Adrenal gland (tissue), 12 donors: ENCODE data around the gene ETDB. TPM values are rescaled to one million over a fixed set of nuclear protein-coding genes. Genes with fewer than 3 reads are reported as not detected.
"Not testable (repeated sequence)": the region's sequence is repeated elsewhere in the genome, so short reads cannot be mapped to it uniquely, and the experiment has no call there.

Source experiments
- DNase-seq, 7 donors: peaks; one replicate each; pipeline ENCODE4 v3.0.0-alpha.2; 2019 to 2020
- H3K27ac ChIP-seq, 5 donors: fragments of 200-600 bp; sonication (generic) in 4 of 5; 1 replicate in 3 of 5; 2 replicates in 2 of 5; pipeline versions ENCODE4 v1.5.1 to v1.8.0; 2016 to 2020; ENCODE audit warnings: mild to moderate bottlenecking in 1 of 5
- H3K27me3 ChIP-seq: fragments of 200-600 bp; 2 replicates; pipeline ENCODE4 v1.8.0; 2021
- H3K36me3 ChIP-seq, 2 donors: fragments of 200-600 bp; replicated peaks in 1 of 2; 1 replicate in 1 of 2; 2 replicates in 1 of 2; pipeline versions ENCODE4 v1.5.1 to v1.8.0; 2018 to 2022
- H3K4me1 ChIP-seq, 2 donors: fragments of 200-600 bp; replicated peaks in 1 of 2; 1 replicate in 1 of 2; 2 replicates in 1 of 2; pipeline versions ENCODE4 v1.5.1 to v1.8.0; 2018 to 2021
- H3K4me3 ChIP-seq, 4 donors: fragments of 200-600 bp; sonication (generic) in 3 of 4; one replicate each; pipeline ENCODE4 v1.5.1; 2016 to 2018
- H3K9me3 ChIP-seq, 3 donors: fragments of 200-600 bp; sonication (generic) in 1 of 3; replicated peaks in 1 of 3; 1 replicate in 2 of 3; 2 replicates in 1 of 3; pipeline versions ENCODE4 v1.5.1 to v1.8.0; 2016 to 2021
- CTCF ChIP-seq, 6 experiments: fragments of 450-650 bp in 4 of 6; fragments of 200-600 bp in 2 of 6; sonication (generic) in 1 of 6; IDR thresholded peaks; 1 replicate in 5 of 6; 2 replicates in 1 of 6; pipeline versions ENCODE4 v1.5.1 to v1.8.0; 2016 to 2021; ENCODE audit warnings: antibody characterized with exemption in 6 of 6, mild to moderate bottlenecking in 2 of 6, moderate library complexity in 1 of 6
- POLR2A ChIP-seq, 2 donors: fragments of 450-650 bp; IDR thresholded peaks; one replicate each; pipeline ENCODE4 v1.6.1; 2017; ENCODE audit warnings: antibody characterized with exemption in 2 of 2, mild to moderate bottlenecking in 2 of 2, moderate library complexity in 1 of 2
- WGBS, 4 donors: extraction: QIAGEN DNeasy Blood & Tissue Kit in 2 of 4; methylation state at CpG; one replicate each; pipeline versions ENCODE4 v1.1.5 to v1.1.7; 2013 to 2017; 5-methylcytosine and 5-hydroxymethylcytosine counted together
- intact Hi-C, 2 donors: fragments of 100-400 bp; cut with DNase I; formaldehyde crosslinking; loops; one replicate each; pipeline versions ENCODE4 v1.14.1 to v1.15.0; 2022 to 2023
- polyA plus RNA-seq, 3 donors: library from polyadenylated mRNA; stranded (reverse); fragments of 200-250 nt in 2 of 3; fragments of 350-450 nt in 1 of 3; fragmentation: Illumina TruSeq in 1 of 3; extraction: RNeasy Lipid Tissue Mini Kit (QIAGEN cat#74804) in 1 of 3; gene quantifications; one replicate each; pipeline ENCODE4 v1.2.3, GENCODE V29; 2013 to 2014
- total RNA-seq, 9 donors: library from RNA; depleted of rRNA in 4 of 9; stranded (reverse); fragments of >200 nt in 4 of 9; fragments of 120-200 nt in 1 of 9; fragmentation: NEBNext Ultra II Directional in 1 of 9; extraction: Animal tissue kit (Norgen Biotek cat#: 25700) in 1 of 9; gene quantifications; one replicate each; pipeline versions ENCODE4 v1.1.0 to v1.2.4, GENCODE V29; 2013 to 2023
- donor health status: healthy with polysubstance abuse.
- donor health status: Bipolar disorder and iron deficiency.
- donor health status: DM: yes; HTN: yes; CAD: no.
- donor health status: DM: no; HTN: no; CAD: no.
- donor health status: DM: no; HTN: no; CAD: no.
- donor health status: DM: yes; HTN: yes; CAD: no.

The ETDB gene
- total and polyA plus RNA-seq, 12 donors: not detected

GRCh38 chrX:135112743-135113142, 7.6 kb downstream of the ETDB start:
- no peak for TF ChIP-seq POLR2A (IDR thresholded peaks at IDR 0.05)
- TF ChIP-seq CTCF (IDR thresholded peaks at IDR 0.05): no peak
- H3K4me1 ChIP-seq: no peaks in the 10 kb centered on the region
- no peak overlapping the region for H3K4me3 ChIP-seq
- 64 to 94% methylated on average over 1 of the region's 1 CpG; no CpG with 5 or more reads in 2 of the 4 donors for WGBS, 4 donors
- no peaks in the 10 kb centered on the region for H3K9me3 ChIP-seq
- intact Hi-C loops: no loop called here
- H3K36me3 ChIP-seq: no peaks in the 10 kb centered on the region
- H3K27ac ChIP-seq: no peak overlapping the region
- no peak for DNase-seq
- peaks cover 30% of the 10 kb centered on the region for H3K27me3 ChIP-seq

GRCh38 chrX:135112096-135112729, 8.1 kb downstream of the ETDB start:
- WGBS, 4 donors: 25 to 48% (median 30%) methylated on average over 5 of the region's 5 CpGs
- Histone ChIP-seq H3K27ac (no peak overlapping the region), H3K4me3 (no peak overlapping the region), H3K36me3 (no peaks in the 10 kb centered on the region), H3K4me1 (no peaks in the 10 kb centered on the region), H3K9me3 (no peaks in the 10 kb centered on the region), H3K27me3 (peaks cover 31% of the 10 kb centered on the region)
- intact Hi-C loops: no loop called here
- TF ChIP-seq POLR2A (IDR thresholded peaks at IDR 0.05): no peak
- TF ChIP-seq CTCF (IDR thresholded peaks at IDR 0.05): peak in 5 of 6 experiments; percentile 32 to 64 (median 48)
- DNase-seq: peak in 5 of 7 donors; percentile 34 to 63 (median 48)

- Histone ChIP-seq H3K27me3 (peaks cover 36% of the 10 kb centered on the region), H3K9me3 (no peaks in the 10 kb centered on the region), H3K27ac (no peak overlapping the region), H3K4me1 (no peaks in the 10 kb centered on the region), H3K4me3 (no peak overlapping the region), H3K36me3 (no peaks in the 10 kb centered on the region)
- TF ChIP-seq CTCF (IDR thresholded peaks at IDR 0.05): no peak
- TF ChIP-seq POLR2A (IDR thresholded peaks at IDR 0.05): no peak
- intact Hi-C loops: no loop called here
- no peak for DNase-seq
- WGBS, 4 donors: 65 to 90% (median 78%) methylated on average over 3 of the region's 3 CpGs
Measured at GRCh38 chrX:135109554-135109953, 10.8 kb downstream of the ETDB start.

GRCh38 chrX:135099493-135099783, 20.9 kb downstream of the ETDB start:
- H3K4me3 ChIP-seq: no peak overlapping the region

GRCh38 chrX:135097196-135097744, 23.1 kb downstream of the ETDB start:
- H3K9me3 ChIP-seq, DNase-seq, H3K27ac ChIP-seq, intact Hi-C loops, H3K4me1 ChIP-seq, H3K27me3 ChIP-seq, H3K36me3 ChIP-seq: not testable (repeated sequence)
- 41 to 77% (median 63%) methylated on average over 4 to 15 of the region's 15 CpGs for WGBS, 4 donors
- H3K4me3 ChIP-seq: peak overlapping the region in 1 of 4 donors; percentile 72

More at GRCh38 chrX:135099493-135099783, 20.9 kb downstream of the ETDB start:
- no peak overlapping the region for H3K27ac ChIP-seq
- H3K4me1 ChIP-seq: no peaks in the 10 kb centered on the region
- intact Hi-C loops: no loop called here
- TF ChIP-seq POLR2A (IDR thresholded peaks at IDR 0.05) (no peak), CTCF (IDR thresholded peaks at IDR 0.05) (no peak)
- no peaks in the 10 kb centered on the region for H3K9me3 ChIP-seq
- WGBS, 4 donors: 54 to 69% (median 62%) methylated on average over 10 of the region's 10 CpGs
- H3K36me3 ChIP-seq: no peaks in the 10 kb centered on the region
- no peak for DNase-seq
- no peaks in the 10 kb centered on the region for H3K27me3 ChIP-seq
